GM19467 (cell line): Measurements from ENCODE around the gene CHD6.

Source experiments
- ATAC-seq: cut with Tn5 transposase; IDR thresholded peaks from one replicate; pipeline ENCODE4 v1.9.1; 2021; ENCODE audit warnings: mild to moderate bottlenecking, moderate library complexity; ENCODE audit not compliant: unreplicated experiment

The CHD6 gene

GRCh38 chr20:41358230-41358629 lies 259.9 kb downstream of the CHD6 start:
- ATAC-seq = no peak

- no peak for ATAC-seq
Observed at GRCh38 chr20:41357424-41358163, 260.6 kb downstream of the CHD6 start.

GRCh38 chr20:41356951-41357350 lies 261.2 kb downstream of the CHD6 start:
- ATAC-seq = no peak

- ATAC-seq = no peak
Observed at GRCh38 chr20:41355598-41356203, 262.5 kb downstream of the CHD6 start.

GRCh38 chr20:41355192-41355591 lies 263.0 kb downstream of the CHD6 start:
- no peak for ATAC-seq

GRCh38 chr20:41353530-41353929 lies 264.6 kb downstream of the CHD6 start:
- ATAC-seq = no peak

- no peak for ATAC-seq
Observed at GRCh38 chr20:41352666-41353065, 265.5 kb downstream of the CHD6 start.

GRCh38 chr20:41352106-41352505 lies 266.1 kb downstream of the CHD6 start:
- no peak for ATAC-seq
